Neural progenitor cell (in vitro differentiated cells): ENCODE data around the gene E2F3. TPM values are rescaled to one million over a fixed set of nuclear protein-coding genes. Genes with fewer than 3 reads are reported as not detected.

Experiments used
- DNase-seq: peaks from one replicate; pipeline ENCODE4 v3.0.0-alpha.2; 2016; ENCODE audit warnings: low spot score
- H2AFZ ChIP-seq: fragments of 200-600 bp; sonication (generic); replicated peaks from 2 replicates; pipeline ENCODE4 v1.6.1; 2016; ENCODE audit warnings: antibody characterized with exemption
- H3F3A ChIP-seq: fragments of 200-600 bp; sonication (generic); 2 replicates; pipeline ENCODE4 v1.6.1; 2016; ENCODE audit warnings: antibody characterized with exemption, low read depth
- H3K27ac ChIP-seq: fragments of 200-600 bp; sonication (generic); 2 replicates; pipeline ENCODE4 v1.5.1; 2016; ENCODE audit warnings: mild to moderate bottlenecking
- H3K27me3 ChIP-seq: fragments of 200-600 bp; sonication (generic); 2 replicates; pipeline ENCODE4 v1.6.1; 2016; ENCODE audit warnings: mild to moderate bottlenecking, moderate library complexity
- H3K36me3 ChIP-seq: fragments of 200-600 bp; sonication (generic); 2 replicates; pipeline ENCODE4 v1.5.1; 2016
- H3K4me1 ChIP-seq: fragments of 200-600 bp; sonication (generic); 2 replicates; pipeline ENCODE4 v1.6.1; 2016; ENCODE audit warnings: mixed run types
- H3K4me2 ChIP-seq: fragments of 200-600 bp; sonication (generic); 2 replicates; pipeline ENCODE4 v1.6.1; 2016
- H3K4me3 ChIP-seq: fragments of 200-600 bp; sonication (generic); 2 replicates; pipeline ENCODE4 v1.5.1; 2016
- H3K79me2 ChIP-seq: fragments of 200-600 bp; sonication (generic); 2 replicates; pipeline ENCODE4 v1.6.1; 2016; ENCODE audit warnings: low read depth
- H3K9ac ChIP-seq: fragments of 200-600 bp; sonication (generic); 2 replicates; pipeline ENCODE4 v1.6.1; 2016
- H3K9me3 ChIP-seq: fragments of 200-600 bp; sonication (generic); 2 replicates; pipeline ENCODE4 v1.5.1; 2016; ENCODE audit warnings: low read depth
- H4K20me1 ChIP-seq: fragments of 200-600 bp; sonication (generic); 2 replicates; pipeline ENCODE4 v1.6.1; 2016; ENCODE audit warnings: low read depth
- H3K27ac Mint-ChIP-seq: 3 replicates; pipeline ENCODE4 v1.8.0; 2021; ENCODE audit warnings: mixed read lengths
- H3K27me3 Mint-ChIP-seq: 2 replicates; pipeline ENCODE4 v1.8.0; 2022; ENCODE audit warnings: low read depth, mild to moderate bottlenecking, inconsistent platforms, moderate library complexity, mixed read lengths; ENCODE audit not compliant: insufficient read depth
- H3K36me3 Mint-ChIP-seq: 3 replicates; pipeline ENCODE4 v1.8.0; 2021; ENCODE audit warnings: mixed read lengths
- H3K4me1 Mint-ChIP-seq: 3 replicates; pipeline ENCODE4 v1.8.0; 2021; ENCODE audit warnings: mixed read lengths
- H3K4me3 Mint-ChIP-seq: 3 replicates; pipeline ENCODE4 v1.8.0; 2021; ENCODE audit warnings: mild to moderate bottlenecking, moderate library complexity, mixed read lengths
- H3K9me3 Mint-ChIP-seq: 3 replicates; pipeline ENCODE4 v1.8.0; 2020; ENCODE audit warnings: mixed read lengths
- EZH2 ChIP-seq: fragments of 200-600 bp; sonication (generic); IDR thresholded peaks from 2 replicates; pipeline ENCODE4 v1.6.1; 2017; ENCODE audit warnings: antibody characterized with exemption, mild to moderate bottlenecking, moderate library complexity
- EZH2phosphoT487 ChIP-seq: fragments of 200-600 bp; sonication (generic); IDR thresholded peaks from 2 replicates; pipeline ENCODE4 v1.6.1; 2017; ENCODE audit warnings: antibody characterized with exemption
- total RNA-seq: library from RNA; depleted of rRNA; stranded (reverse); fragments of >200 nt; gene quantifications from 2 replicates; pipeline ENCODE4 v1.2.3, GENCODE V29; 2015; ENCODE audit warnings: low replicate concordance
- TF ChIP-seq, protein P1 (sequence below): fragments of 200-600 bp; sonication (generic); IDR thresholded peaks from 2 replicates; pipeline ENCODE4 v1.5.1; 2017; ENCODE audit warnings: antibody characterized with exemption, mild to moderate bottlenecking

Gene E2F3
- 30.2 and 35.7 TPM in 2 replicates for total RNA-seq

DNA sequence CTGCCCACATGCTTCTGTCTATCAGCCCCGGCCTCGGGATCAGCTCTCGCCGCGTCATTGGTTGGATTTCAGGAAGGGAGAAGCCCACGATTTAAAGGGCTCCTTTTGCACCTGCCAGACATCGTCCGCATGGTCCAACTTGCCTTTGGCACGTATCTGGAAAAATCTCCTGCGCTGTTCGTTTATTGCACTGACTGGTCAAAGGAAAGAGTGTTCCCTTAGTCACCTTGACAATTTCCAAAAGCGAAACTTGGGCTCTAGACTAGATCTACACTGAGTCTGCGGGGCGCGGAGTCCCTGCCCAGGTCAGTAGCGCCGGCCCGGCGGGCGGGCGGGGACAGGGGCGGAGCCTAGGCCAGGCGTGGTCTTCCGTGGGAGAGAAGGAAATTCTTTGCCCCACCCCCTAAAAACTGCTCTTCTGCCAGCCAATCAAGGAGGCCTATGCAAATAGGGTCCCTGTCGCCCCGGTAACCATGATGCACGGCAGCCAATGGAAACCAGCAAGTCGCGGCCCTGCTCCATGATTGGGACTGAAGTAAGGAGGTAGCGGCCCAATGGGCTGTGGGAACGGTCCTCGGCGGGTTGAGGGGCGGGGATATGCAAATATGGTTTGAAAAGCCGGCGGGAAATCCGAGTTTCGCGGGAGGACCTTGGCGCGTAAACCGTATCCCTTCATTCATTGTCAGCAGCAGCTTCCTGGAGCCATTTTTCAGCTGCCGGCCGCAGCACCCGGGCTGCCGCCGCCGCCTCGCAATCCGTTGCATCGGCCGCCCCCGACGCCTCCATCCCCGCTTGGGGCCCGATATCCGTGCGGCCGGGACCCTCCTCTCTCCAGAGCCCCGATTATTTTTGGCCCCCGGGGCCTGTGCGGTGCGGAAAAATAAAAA lies at the start of gene E2F3:
E2F3 (plus strand) TSS at position 675 of the 887 bp plus-strand sequence. CDS start 354 bp downstream, outside the sequence.
- Mint-ChIP-seq H3K27ac (peak within 1 kb of the TSS; percentile 97), H3K36me3 (peaks cover 7% of the 10 kb centered on the region), H3K4me3 (peak within 1 kb of the TSS; percentile 90), H3K4me1 (peaks cover 18% of the 10 kb centered on the region), H3K27me3 (peaks cover 6% of the 10 kb centered on the region), H3K9me3 (no peaks in the 10 kb centered on the region)
- Histone ChIP-seq H3K27me3 (no peaks in the 10 kb centered on the region), H3K4me3 (peak within 1 kb of the TSS; percentile 90), H4K20me1 (peaks cover 23% of the 10 kb centered on the region), H3K9ac (peak within 1 kb of the TSS; percentile 97), H2AFZ (peak within 1 kb of the TSS; percentile 54), H3K4me2 (peak within 1 kb of the TSS; percentile 94), H3K27ac (peak within 1 kb of the TSS; percentile 99), H3F3A (peaks cover 15% of the 10 kb centered on the region), H3K79me2 (peaks cover 47% of the 10 kb centered on the region), H3K36me3 (no peaks in the 10 kb centered on the region), H3K4me1 (no peaks in the 10 kb centered on the region), H3K9me3 (no peaks in the 10 kb centered on the region)
- TF ChIP-seq EZH2phosphoT487: no peak
- TF ChIP-seq, protein P1, sequence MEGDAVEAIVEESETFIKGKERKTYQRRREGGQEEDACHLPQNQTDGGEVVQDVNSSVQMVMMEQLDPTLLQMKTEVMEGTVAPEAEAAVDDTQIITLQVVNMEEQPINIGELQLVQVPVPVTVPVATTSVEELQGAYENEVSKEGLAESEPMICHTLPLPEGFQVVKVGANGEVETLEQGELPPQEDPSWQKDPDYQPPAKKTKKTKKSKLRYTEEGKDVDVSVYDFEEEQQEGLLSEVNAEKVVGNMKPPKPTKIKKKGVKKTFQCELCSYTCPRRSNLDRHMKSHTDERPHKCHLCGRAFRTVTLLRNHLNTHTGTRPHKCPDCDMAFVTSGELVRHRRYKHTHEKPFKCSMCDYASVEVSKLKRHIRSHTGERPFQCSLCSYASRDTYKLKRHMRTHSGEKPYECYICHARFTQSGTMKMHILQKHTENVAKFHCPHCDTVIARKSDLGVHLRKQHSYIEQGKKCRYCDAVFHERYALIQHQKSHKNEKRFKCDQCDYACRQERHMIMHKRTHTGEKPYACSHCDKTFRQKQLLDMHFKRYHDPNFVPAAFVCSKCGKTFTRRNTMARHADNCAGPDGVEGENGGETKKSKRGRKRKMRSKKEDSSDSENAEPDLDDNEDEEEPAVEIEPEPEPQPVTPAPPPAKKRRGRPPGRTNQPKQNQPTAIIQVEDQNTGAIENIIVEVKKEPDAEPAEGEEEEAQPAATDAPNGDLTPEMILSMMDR: no peak
- no peak for TF ChIP-seq EZH2
- DNase-seq: peak; percentile 100

DNA sequence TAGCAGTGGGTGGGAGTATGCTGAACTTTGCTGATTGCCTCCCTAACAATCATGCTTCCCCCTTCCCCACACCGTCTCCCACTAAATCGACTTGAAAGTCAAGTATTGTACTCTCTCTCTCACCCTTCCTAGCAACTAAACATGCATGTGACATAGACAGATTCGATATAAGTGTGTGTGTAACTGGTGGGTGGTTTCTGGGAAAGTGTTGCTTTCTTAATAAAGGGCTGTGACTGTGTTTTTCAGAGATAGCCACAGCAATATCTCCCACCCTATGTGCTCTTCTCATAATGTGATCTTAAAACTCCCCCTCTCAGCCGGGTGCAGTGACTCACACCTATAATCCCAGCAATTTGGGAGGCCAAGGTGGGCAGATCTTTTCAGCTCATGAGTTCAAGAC lies 49.3 kb upstream of the E2F3 start:
- Histone ChIP-seq H3K9ac (no peak overlapping the region), H3K9me3 (no peaks in the 10 kb centered on the region), H2AFZ (no peak overlapping the region), H3K27me3 (no peaks in the 10 kb centered on the region), H3K36me3 (no peaks in the 10 kb centered on the region), H3K4me3 (no peak overlapping the region), H3K79me2 (no peaks in the 10 kb centered on the region), H3K27ac (no peak overlapping the region), H3K4me1 (no peaks in the 10 kb centered on the region), H3F3A (no peaks in the 10 kb centered on the region), H3K4me2 (no peak overlapping the region), H4K20me1 (no peaks in the 10 kb centered on the region)
- TF ChIP-seq, protein P1: no peak
- DNase-seq: no peak
- Mint-ChIP-seq H3K4me3 (no peak overlapping the region), H3K4me1 (peaks cover 4% of the 10 kb centered on the region), H3K27me3 (no peaks in the 10 kb centered on the region), H3K27ac (no peak overlapping the region), H3K9me3 (peaks cover 4% of the 10 kb centered on the region), H3K36me3 (no peaks in the 10 kb centered on the region)

DNA sequence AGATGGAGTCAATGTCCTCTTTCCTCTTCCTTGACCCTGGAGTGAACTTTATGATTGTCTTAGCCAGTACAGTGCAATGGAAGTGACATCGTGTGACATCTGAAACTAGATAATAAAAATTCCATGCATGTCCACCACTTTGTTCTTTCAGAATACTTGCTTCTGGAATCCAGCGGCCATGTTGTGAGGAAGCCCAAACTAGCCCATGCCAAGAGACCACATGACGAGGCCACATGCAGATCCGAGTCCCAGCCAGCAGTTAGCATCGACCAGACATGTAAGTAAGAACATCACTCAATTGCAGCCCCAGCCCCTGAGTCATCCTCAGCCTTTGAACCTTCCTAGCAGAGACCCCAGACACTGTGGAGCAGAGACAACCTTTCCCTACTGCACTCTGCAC lies 48.5 kb upstream of the E2F3 start:
- H3K27ac ChIP-seq: no peak overlapping the region
- peaks cover 6% of the 10 kb centered on the region for H3K9me3 Mint-ChIP-seq
- no peak for DNase-seq
- no peak overlapping the region for H2AFZ ChIP-seq
- H4K20me1 ChIP-seq: no peaks in the 10 kb centered on the region
- no peaks in the 10 kb centered on the region for H3K36me3 Mint-ChIP-seq
- peaks cover 4% of the 10 kb centered on the region for H3K4me1 Mint-ChIP-seq
- H3K27me3 Mint-ChIP-seq: no peaks in the 10 kb centered on the region
- H3K27ac Mint-ChIP-seq: no peak overlapping the region
- no peaks in the 10 kb centered on the region for H3F3A ChIP-seq
- TF ChIP-seq EZH2phosphoT487 (no peak), EZH2 (no peak)
- TF ChIP-seq, protein P1: no peak
- no peak overlapping the region for H3K4me3 Mint-ChIP-seq
- no peak overlapping the region for H3K4me3 ChIP-seq
- no peaks in the 10 kb centered on the region for H3K79me2 ChIP-seq
- no peaks in the 10 kb centered on the region for H3K36me3 ChIP-seq
- H3K9ac ChIP-seq: no peak overlapping the region
- H3K9me3 ChIP-seq: no peaks in the 10 kb centered on the region
- no peaks in the 10 kb centered on the region for H3K27me3 ChIP-seq
- no peak overlapping the region for H3K4me2 ChIP-seq
- no peaks in the 10 kb centered on the region for H3K4me1 ChIP-seq
